ENCODE results near the gene FZD4. TPM values are rescaled to one million over a fixed set of nuclear protein-coding genes. Genes with fewer than 3 reads are reported as not detected.
"Not testable (repeated sequence)": the region's sequence is repeated elsewhere in the genome, so short reads cannot be mapped to it uniquely, and the experiment has no call there.

FZD4 gene
- total and polyA plus RNA-seq, 2 donors from 2014 or later: 21.4 to 41.4 TPM

GRCh38 chr11:86938900-86939880 lies 16.0 kb downstream of the FZD4 start:
- no peaks in the 10 kb centered on the region for H3K36me3 ChIP-seq (ENCODE audit: control insufficient read depth in 2 of 3, insufficient read depth in 3 of 3, low read length in 3 of 3)
- no peaks in the 10 kb centered on the region for H3K27me3 ChIP-seq (ENCODE audit: control insufficient read depth, insufficient read depth, low read length)
- FAIRE-seq: peak; percentile 92
- no peaks in the 10 kb centered on the region for H3K9me3 ChIP-seq (ENCODE audit: control insufficient read depth in 2 of 3, insufficient read depth in 1 of 3, low read length in 3 of 3)
- H3K4me1 ChIP-seq (ENCODE audit: control insufficient read depth in 2 of 3, insufficient read depth in 2 of 3, low read depth in 1 of 3, low read length in 3 of 3): peaks cover 32 to 58% (median 38%) of the 10 kb centered on the region in 3 donors
- DNase-seq: peak in 2 of 5 donors; percentile 82 to 90
- peak overlapping the region in 2 of 3 donors; percentile 42 to 66 for H3K9ac ChIP-seq (ENCODE audit: low read length in 3 of 3)
- TF ChIP-seq CTCF (IDR thresholded peaks at IDR 0.05; ENCODE audit: borderline replicate concordance, extremely low read depth, insufficient read depth): peak; percentile 92
- intact Hi-C loops (cut with DNase I): loop anchor here (5.0 kb wide), 1 partner anchor 353 kb away; no protein-coding TSS in a partner anchor
- peak overlapping the region in 1 of 3 donors; percentile 61 for H3K4me3 ChIP-seq (ENCODE audit: low read length in 3 of 3)
- peak overlapping the region; percentile 89 to 91 for H3K27ac ChIP-seq (ENCODE audit: low read depth in 2 of 2, low read length in 2 of 2)

GRCh38 chr11:86938203-86938899 lies 16.8 kb downstream of the FZD4 start:
- H3K27ac ChIP-seq (ENCODE audit: low read depth in 2 of 2, low read length in 2 of 2): peak overlapping the region in 1 of 2 donors; percentile 43
- H3K27me3 ChIP-seq (ENCODE audit: control insufficient read depth, insufficient read depth, low read length): no peaks in the 10 kb centered on the region
- H3K36me3 ChIP-seq (ENCODE audit: control insufficient read depth in 2 of 3, insufficient read depth in 3 of 3, low read length in 3 of 3): no peaks in the 10 kb centered on the region
- TF ChIP-seq CTCF (IDR thresholded peaks at IDR 0.05; ENCODE audit: borderline replicate concordance, extremely low read depth, insufficient read depth): no peak
- intact Hi-C loops (cut with DNase I): loop anchor here (5.0 kb wide), 1 partner anchor 354 kb away; no protein-coding TSS in a partner anchor
- FAIRE-seq (no peak), DNase-seq (no peak)
- H3K9ac ChIP-seq (ENCODE audit: low read length in 3 of 3): no peak overlapping the region
- H3K4me3 ChIP-seq (ENCODE audit: low read length in 3 of 3): peak overlapping the region in 1 of 3 donors; percentile 12
- H3K9me3 ChIP-seq (ENCODE audit: control insufficient read depth in 2 of 3, insufficient read depth in 1 of 3, low read length in 3 of 3): no peaks in the 10 kb centered on the region
- H3K4me1 ChIP-seq (ENCODE audit: control insufficient read depth in 2 of 3, insufficient read depth in 2 of 3, low read depth in 1 of 3, low read length in 3 of 3): peaks cover 38 to 61% (median 40%) of the 10 kb centered on the region in 3 donors

GRCh38 chr11:86937193-86937806 lies 17.9 kb downstream of the FZD4 start:
- H3K27ac ChIP-seq (ENCODE audit: low read depth in 2 of 2, low read length in 2 of 2); H3K4me3 ChIP-seq (ENCODE audit: low read length in 3 of 3); H3K27me3 ChIP-seq (ENCODE audit: control insufficient read depth, insufficient read depth, low read length); H3K9me3 ChIP-seq (ENCODE audit: control insufficient read depth in 2 of 3, insufficient read depth in 1 of 3, low read length in 3 of 3); H3K9ac ChIP-seq (ENCODE audit: low read length in 3 of 3); DNase-seq; FAIRE-seq; H3K36me3 ChIP-seq (ENCODE audit: control insufficient read depth in 2 of 3, insufficient read depth in 3 of 3, low read length in 3 of 3): not testable (repeated sequence)
- intact Hi-C loops (cut with DNase I): loop anchor here (5.0 kb wide), 1 partner anchor 355 kb away; no protein-coding TSS in a partner anchor
- H3K4me1 ChIP-seq (ENCODE audit: control insufficient read depth in 2 of 3, insufficient read depth in 2 of 3, low read depth in 1 of 3, low read length in 3 of 3): peaks cover 33 to 60% (median 45%) of the 10 kb centered on the region in 3 donors

All from kidney (tissue), 14 donors.